Vagina (tissue), 2 donors: ENCODE data around the gene POU2F3. TPM values are rescaled to one million over a fixed set of nuclear protein-coding genes. Genes with fewer than 3 reads are reported as not detected.
A peak's percentile ranks its signal among the peaks of the same experiment; 100 is the strongest.

Experiments used
- DNase-seq, 2 donors: peaks; one replicate each; pipeline ENCODE4 v3.0.0-alpha.2; 2017; ENCODE audit errors: extremely low spot score in 2 of 2
- H3K27ac ChIP-seq: fragments of 200-600 bp; sonication (generic); one replicate; pipeline ENCODE4 v1.5.1; 2019
- H3K27me3 ChIP-seq: fragments of 200-600 bp; sonication (generic); one replicate; pipeline ENCODE4 v1.5.1; 2019
- H3K36me3 ChIP-seq, 2 donors: fragments of 200-600 bp; sonication (generic); one replicate each; pipeline ENCODE4 v1.5.1; 2017 to 2019
- H3K4me1 ChIP-seq: fragments of 200-600 bp; sonication (generic); one replicate; pipeline ENCODE4 v1.5.1; 2019
- H3K4me3 ChIP-seq, 2 donors: fragments of 200-600 bp; sonication (generic); 1 replicate in 1 of 2; 2 replicates in 1 of 2; pipeline ENCODE4 v1.5.1; 2016 to 2019
- H3K9me3 ChIP-seq: fragments of 200-600 bp; sonication (generic); one replicate; pipeline ENCODE4 v1.5.1; 2019
- CTCF ChIP-seq, 3 experiments: fragments of 450-650 bp in 2 of 3; fragments of 200-600 bp in 1 of 3; sonication (generic) in 1 of 3; IDR thresholded peaks; one replicate each; pipeline ENCODE4 v1.5.1; 2017 to 2019; ENCODE audit warnings: antibody characterized with exemption in 3 of 3, mild to moderate bottlenecking in 2 of 3, moderate library complexity in 2 of 3
- POLR2A ChIP-seq, 2 donors: fragments of 450-650 bp; IDR thresholded peaks; one replicate each; pipeline ENCODE4 v1.6.1; 2017; ENCODE audit warnings: antibody characterized with exemption in 2 of 2, mild to moderate bottlenecking in 2 of 2, moderate library complexity in 2 of 2
- POLR2AphosphoS5 ChIP-seq, 2 donors: sonication (generic); formaldehyde crosslinking; IDR thresholded peaks; one replicate each; pipeline ENCODE4 v1.9.0; 2017; ENCODE audit warnings: antibody characterized with exemption in 2 of 2, mild to moderate bottlenecking in 2 of 2, low read depth in 1 of 2; ENCODE audit not compliant: insufficient read depth in 1 of 2
- intact Hi-C: fragments of 100-400 bp; cut with DNase I; formaldehyde crosslinking; loops from one replicate; pipeline ENCODE4 v1.15.1; 2023
- total RNA-seq: library from RNA; depleted of rRNA; stranded (reverse); fragments of >200 nt; gene quantifications from one replicate; pipeline ENCODE4 v1.2.3, GENCODE V29; 2016

The POU2F3 gene
- total RNA-seq, 1 donor from 2014 or later = 2.7 TPM

GRCh38 chr11:120210626-120211521, 29.1 kb upstream of the POU2F3 start, which contains the start of gene OAF:
Gene OAF, plus strand, starts transcription at chr11:120211032. Its CDS starts 248 bp downstream, at chr11:120211280.
- intact Hi-C loops = no loop called here

GRCh38 chr11:120211522-120212258, 28.2 kb upstream of the POU2F3 start:
- Histone ChIP-seq H3K36me3 (no peaks in the 10 kb centered on the region), H3K27me3 (no peaks in the 10 kb centered on the region), H3K4me3 (peak overlapping the region; percentile 49 to 83), H3K27ac (peak overlapping the region; percentile 80), H3K4me1 (peaks cover 91% of the 10 kb centered on the region), H3K9me3 (no peaks in the 10 kb centered on the region)
- no peak for DNase-seq
- intact Hi-C loops = no loop called here
- TF ChIP-seq POLR2AphosphoS5 (IDR thresholded peaks at IDR 0.05; ENCODE audit: insufficient read depth in 1 of 2, low read depth in 1 of 2) (peak in 1 of 2 donors; percentile 25), CTCF (IDR thresholded peaks at IDR 0.05) (no peak), POLR2A (IDR thresholded peaks at IDR 0.05) (no peak)

More at GRCh38 chr11:120210626-120211521, 29.1 kb upstream of the POU2F3 start, which contains the start of gene OAF:
- Histone ChIP-seq H3K36me3 (no peaks in the 10 kb centered on the region), H3K4me3 (peak within 1 kb of the TSS; percentile 49 to 83), H3K9me3 (no peaks in the 10 kb centered on the region), H3K27ac (peak within 1 kb of the TSS; percentile 80), H3K4me1 (peaks cover 88% of the 10 kb centered on the region), H3K27me3 (no peaks in the 10 kb centered on the region)
- DNase-seq = no peak
- TF ChIP-seq POLR2AphosphoS5 (IDR thresholded peaks at IDR 0.05; ENCODE audit: insufficient read depth in 1 of 2, low read depth in 1 of 2) (peak in 1 of 2 donors; percentile 72), CTCF (IDR thresholded peaks at IDR 0.05) (no peak), POLR2A (IDR thresholded peaks at IDR 0.05) (peak in 1 of 2 donors; percentile 62)

GRCh38 chr11:120212259-120212878, 27.6 kb upstream of the POU2F3 start:
- Histone ChIP-seq H3K4me3 (peak overlapping the region; percentile 49 to 83), H3K27ac (peak overlapping the region; percentile 80), H3K36me3 (no peaks in the 10 kb centered on the region), H3K27me3 (no peaks in the 10 kb centered on the region), H3K4me1 (peaks cover 91% of the 10 kb centered on the region), H3K9me3 (no peaks in the 10 kb centered on the region)
- TF ChIP-seq POLR2AphosphoS5 (IDR thresholded peaks at IDR 0.05; ENCODE audit: insufficient read depth in 1 of 2, low read depth in 1 of 2) = no peak
- TF ChIP-seq POLR2A (IDR thresholded peaks at IDR 0.05) = no peak
- TF ChIP-seq CTCF (IDR thresholded peaks at IDR 0.05) = no peak
- no peak for DNase-seq
- intact Hi-C loops = no loop called here

- H3K27me3 ChIP-seq = no peaks in the 10 kb centered on the region
- no peaks in the 10 kb centered on the region for H3K9me3 ChIP-seq
- intact Hi-C loops = no loop called here
- peak overlapping the region; percentile 49 to 83 for H3K4me3 ChIP-seq
- DNase-seq = no peak
- H3K36me3 ChIP-seq = no peaks in the 10 kb centered on the region
- peak overlapping the region; percentile 80 for H3K27ac ChIP-seq
- TF ChIP-seq POLR2A (IDR thresholded peaks at IDR 0.05) (no peak), CTCF (IDR thresholded peaks at IDR 0.05) (no peak), POLR2AphosphoS5 (IDR thresholded peaks at IDR 0.05; ENCODE audit: insufficient read depth in 1 of 2, low read depth in 1 of 2) (no peak)
- H3K4me1 ChIP-seq = peaks cover 91% of the 10 kb centered on the region
These were observed 27.0 kb upstream of the POU2F3 start for GRCh38 chr11:120212926-120213325.
